ENCODE data around the gene NCOA4.

NCOA4 gene

DNA sequence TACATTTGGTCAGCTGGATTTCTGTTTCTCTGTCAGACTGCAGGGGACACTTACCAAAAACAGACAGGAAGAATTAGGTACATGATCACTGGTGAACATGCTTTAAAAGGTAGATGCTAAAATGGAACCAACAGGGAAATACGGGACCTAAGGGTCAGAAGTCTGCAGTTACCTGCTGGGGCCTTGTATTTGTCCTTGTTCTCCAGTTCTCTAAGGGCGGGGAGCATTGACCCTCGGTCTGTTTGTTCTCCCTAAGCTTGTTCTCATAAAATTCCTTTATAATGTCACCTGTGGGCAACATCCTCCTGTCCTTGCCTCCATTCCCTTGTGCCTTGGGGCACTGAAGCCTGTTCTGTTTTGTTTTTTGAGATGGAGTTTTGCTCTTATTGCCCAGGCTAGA lies 45.4 kb upstream of the NCOA4 start:
- TF ChIP-seq, protein P1, sequence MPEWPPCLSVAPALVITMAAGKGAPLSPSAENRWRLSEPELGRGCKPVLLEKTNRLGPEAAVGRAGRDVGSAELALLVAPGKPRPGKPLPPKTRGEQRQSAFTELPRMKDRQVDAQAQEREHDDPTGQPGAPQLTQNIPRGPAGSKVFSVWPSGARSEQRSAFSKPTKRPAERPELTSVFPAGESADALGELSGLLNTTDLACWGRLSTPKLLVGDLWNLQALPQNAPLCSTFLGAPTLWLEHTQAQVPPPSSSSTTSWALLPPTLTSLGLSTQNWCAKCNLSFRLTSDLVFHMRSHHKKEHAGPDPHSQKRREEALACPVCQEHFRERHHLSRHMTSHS (tag by site-specific recombination; IDR thresholded peaks at IDR 0.05): no peak
- TF ChIP-seq SP3 (tag by site-specific recombination; IDR thresholded peaks at IDR 0.05) (no peak), ZNF146 (tag by site-specific recombination; IDR thresholded peaks at IDR 0.05) (no peak), ZNF426 (tag by site-specific recombination; IDR thresholded peaks at IDR 0.05) (no peak), ZNF19 (tag by site-specific recombination; IDR thresholded peaks at IDR 0.05; ENCODE audit: low read depth) (no peak), KLF10 (tag by site-specific recombination; IDR thresholded peaks at IDR 0.05) (no peak), ZNF629 (tag by site-specific recombination; IDR thresholded peaks at IDR 0.05) (no peak), ZNF10 (tag by site-specific recombination; IDR thresholded peaks at IDR 0.05) (no peak), ZNF223 (tag by site-specific recombination; IDR thresholded peaks at IDR 0.05) (no peak), ZNF302 (tag by site-specific recombination; IDR thresholded peaks at IDR 0.05; ENCODE audit: low read depth) (no peak), ZNF623 (tag by site-specific recombination; IDR thresholded peaks at IDR 0.05) (no peak), ZNF837 (tag by site-specific recombination; IDR thresholded peaks at IDR 0.05) (no peak), ZEB2 (tag by site-specific recombination; IDR thresholded peaks at IDR 0.05) (no peak), ZNF221 (tag by site-specific recombination; IDR thresholded peaks at IDR 0.05; ENCODE audit: borderline replicate concordance) (no peak)
- TF ChIP-seq, protein P2, sequence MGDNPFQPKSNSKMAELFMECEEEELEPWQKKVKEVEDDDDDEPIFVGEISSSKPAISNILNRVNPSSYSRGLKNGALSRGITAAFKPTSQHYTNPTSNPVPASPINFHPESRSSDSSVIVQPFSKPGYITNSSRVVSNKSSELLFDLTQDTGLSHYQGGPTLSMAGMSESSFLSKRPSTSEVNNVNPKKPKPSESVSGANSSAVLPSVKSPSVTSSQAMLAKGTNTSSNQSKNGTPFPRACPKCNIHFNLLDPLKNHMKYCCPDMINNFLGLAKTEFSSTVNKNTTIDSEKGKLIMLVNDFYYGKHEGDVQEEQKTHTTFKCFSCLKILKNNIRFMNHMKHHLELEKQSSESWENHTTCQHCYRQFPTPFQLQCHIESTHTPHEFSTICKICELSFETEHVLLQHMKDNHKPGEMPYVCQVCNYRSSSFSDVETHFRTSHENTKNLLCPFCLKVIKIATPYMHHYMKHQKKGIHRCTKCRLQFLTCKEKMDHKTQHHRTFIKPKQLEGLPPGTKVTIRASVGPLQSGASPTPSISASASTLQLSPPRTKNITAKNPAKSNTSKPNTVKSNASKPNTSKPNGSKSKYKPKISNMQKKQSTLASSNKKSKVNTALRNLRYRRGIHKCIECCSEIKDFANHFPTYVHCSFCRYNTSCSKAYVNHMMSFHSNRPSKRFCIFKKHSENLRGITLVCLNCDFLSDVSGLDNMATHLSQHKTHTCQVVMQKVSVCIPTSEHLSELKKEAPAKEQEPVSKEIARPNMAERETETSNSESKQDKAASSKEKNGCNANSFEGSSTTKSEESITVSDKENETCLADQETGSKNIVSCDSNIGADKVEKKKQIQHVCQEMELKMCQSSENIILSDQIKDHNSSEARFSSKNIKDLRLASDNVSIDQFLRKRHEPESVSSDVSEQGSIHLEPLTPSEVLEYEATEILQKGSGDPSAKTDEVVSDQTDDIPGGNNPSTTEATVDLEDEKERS (tag by site-specific recombination; IDR thresholded peaks at IDR 0.05): no peak
- H3K4me1 ChIP-seq (ENCODE audit: control insufficient read depth, insufficient read depth, low read length): no peaks in the 10 kb centered on the region
- no peaks in the 10 kb centered on the region for H3K36me3 ChIP-seq (ENCODE audit: control insufficient read depth in 2 of 2, insufficient read depth in 1 of 2, low read length in 2 of 2)
- ChIA-PET POLR2A (no interaction called here), CTCF (no interaction called here)
- no peak overlapping the region for H3K27ac ChIP-seq (ENCODE audit: extremely low read depth, low read depth, low read length)
- no peak overlapping the region for H3K4me3 ChIP-seq (ENCODE audit: low read depth, low read length)
- H3K9me3 ChIP-seq (ENCODE audit: control insufficient read depth, insufficient read depth, low read depth, low read length): no peaks in the 10 kb centered on the region

DNA sequence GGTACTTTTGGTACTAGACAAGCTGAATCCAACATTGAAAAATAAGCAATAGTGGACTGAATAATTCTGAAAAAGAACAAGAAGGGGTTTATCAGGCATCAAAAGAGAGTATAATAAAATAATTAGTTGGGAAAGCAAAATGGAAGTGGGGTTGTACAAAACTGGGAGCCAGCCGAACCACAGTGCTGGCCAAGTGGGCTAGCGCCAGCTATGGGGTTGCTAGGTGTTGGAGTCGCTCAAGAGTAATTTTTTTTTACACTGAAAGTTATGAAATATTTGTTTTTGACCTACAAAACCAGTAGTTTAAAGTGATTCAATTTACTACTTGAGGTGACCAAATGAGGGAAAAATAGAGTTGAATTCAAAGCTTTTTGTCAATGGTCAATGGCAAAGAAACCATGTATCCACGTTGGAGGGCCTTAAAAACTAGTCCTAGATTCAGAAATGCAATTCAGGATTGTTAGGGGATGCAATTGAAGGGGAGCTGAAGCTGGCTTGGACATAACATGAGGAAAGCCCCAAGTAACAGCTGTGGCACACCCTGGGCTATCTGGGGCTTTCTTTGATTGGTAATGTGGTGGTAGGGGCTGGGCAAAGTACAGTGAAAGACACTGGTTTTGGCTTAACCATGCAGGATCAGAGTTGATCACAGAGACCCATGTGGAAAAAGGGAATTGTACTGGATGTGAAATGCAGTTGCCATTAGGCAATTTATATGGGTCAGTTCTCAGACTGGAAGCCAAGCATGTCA lies 43.9 kb upstream of the NCOA4 start:
- no peak overlapping the region for H3K27ac ChIP-seq (ENCODE audit: extremely low read depth, low read depth, low read length)
- no peaks in the 10 kb centered on the region for H3K4me1 ChIP-seq (ENCODE audit: control insufficient read depth, insufficient read depth, low read length)
- no peaks in the 10 kb centered on the region for H3K9me3 ChIP-seq (ENCODE audit: control insufficient read depth, insufficient read depth, low read depth, low read length)
- no peaks in the 10 kb centered on the region for H3K36me3 ChIP-seq (ENCODE audit: control insufficient read depth in 2 of 2, insufficient read depth in 1 of 2, low read length in 2 of 2)
- ChIA-PET POLR2A (no interaction called here), CTCF (no interaction called here)
- no peak for TF ChIP-seq KLF16 (tag by site-specific recombination; IDR thresholded peaks at IDR 0.05)
- TF ChIP-seq ZIC2 (tag by site-specific recombination; IDR thresholded peaks at IDR 0.05): no peak
- no peak for TF ChIP-seq ZNF423 (tag by site-specific recombination; IDR thresholded peaks at IDR 0.05)
- TF ChIP-seq SALL2 (tag by site-specific recombination; IDR thresholded peaks at IDR 0.05; ENCODE audit: borderline replicate concordance): no peak
- TF ChIP-seq, protein P3, sequence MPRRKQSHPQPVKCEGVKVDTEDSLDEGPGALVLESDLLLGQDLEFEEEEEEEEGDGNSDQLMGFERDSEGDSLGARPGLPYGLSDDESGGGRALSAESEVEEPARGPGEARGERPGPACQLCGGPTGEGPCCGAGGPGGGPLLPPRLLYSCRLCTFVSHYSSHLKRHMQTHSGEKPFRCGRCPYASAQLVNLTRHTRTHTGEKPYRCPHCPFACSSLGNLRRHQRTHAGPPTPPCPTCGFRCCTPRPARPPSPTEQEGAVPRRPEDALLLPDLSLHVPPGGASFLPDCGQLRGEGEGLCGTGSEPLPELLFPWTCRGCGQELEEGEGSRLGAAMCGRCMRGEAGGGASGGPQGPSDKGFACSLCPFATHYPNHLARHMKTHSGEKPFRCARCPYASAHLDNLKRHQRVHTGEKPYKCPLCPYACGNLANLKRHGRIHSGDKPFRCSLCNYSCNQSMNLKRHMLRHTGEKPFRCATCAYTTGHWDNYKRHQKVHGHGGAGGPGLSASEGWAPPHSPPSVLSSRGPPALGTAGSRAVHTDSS (tag by site-specific recombination; IDR thresholded peaks at IDR 0.05): no peak
- no peak for TF ChIP-seq ZNF132 (tag by site-specific recombination; IDR thresholded peaks at IDR 0.05; ENCODE audit: borderline replicate concordance)
- TF ChIP-seq ZNF654 (tag by site-specific recombination; IDR thresholded peaks at IDR 0.05; ENCODE audit: low read depth): no peak
- H3K4me3 ChIP-seq (ENCODE audit: low read depth, low read length): no peak overlapping the region
